Activated CD4-positive, alpha-beta memory T cell treated with anti-CD3 and anti-CD28 coated beads, Interleukin-2, amount 10 ng/mL, durations not matched to agents 7 days and 5 days (primary cell): ENCODE data around the gene PIR. TPM values are rescaled to one million over a fixed set of nuclear protein-coding genes. Genes with fewer than 3 reads are reported as not detected.

Experiments
- CTCF ChIA-PET: fragments of 350-600 bp; sonication (Branson Sonifier 250); formaldehyde crosslinking; loops from one replicate; lab custom pipeline; 2021; ENCODE audit warnings: antibody characterized with exemption, inconsistent platforms; lab: Charles Lee
- POLR2A ChIA-PET: fragments of 350-600 bp; sonication (Branson Sonifier 250); formaldehyde crosslinking; loops from one replicate; lab custom pipeline; 2021; ENCODE audit warnings: antibody characterized with exemption; lab: Charles Lee
- DNase-seq: peaks from one replicate; pipeline ENCODE4 v3.0.0-alpha.2; 2020
- H3K27ac Mint-ChIP-seq: one replicate; pipeline ENCODE4 v1.8.0; 2021; ENCODE audit warnings: mild to moderate bottlenecking, mixed read lengths
- H3K27me3 Mint-ChIP-seq: one replicate; pipeline ENCODE4 v1.8.0; 2021; ENCODE audit warnings: mixed read lengths
- H3K36me3 Mint-ChIP-seq: one replicate; pipeline ENCODE4 v1.8.0; 2021; ENCODE audit warnings: low read depth, mixed read lengths
- H3K4me1 Mint-ChIP-seq: one replicate; pipeline ENCODE4 v1.8.0; 2021; ENCODE audit warnings: mixed read lengths
- H3K4me3 Mint-ChIP-seq: one replicate; pipeline ENCODE4 v1.8.0; 2021; ENCODE audit warnings: mild to moderate bottlenecking, mixed read lengths
- H3K9me3 Mint-ChIP-seq: one replicate; pipeline ENCODE4 v1.8.0; 2021; ENCODE audit warnings: mixed read lengths
- total RNA-seq, 2 experiments: library from RNA; stranded (reverse); gene quantifications; one replicate each; pipeline ENCODE4 v1.2.3, GENCODE V29; 2021

The PIR gene
- 1 to 10 TPM; 5.1 to 5.6 TPM for total RNA-seq

DNA sequence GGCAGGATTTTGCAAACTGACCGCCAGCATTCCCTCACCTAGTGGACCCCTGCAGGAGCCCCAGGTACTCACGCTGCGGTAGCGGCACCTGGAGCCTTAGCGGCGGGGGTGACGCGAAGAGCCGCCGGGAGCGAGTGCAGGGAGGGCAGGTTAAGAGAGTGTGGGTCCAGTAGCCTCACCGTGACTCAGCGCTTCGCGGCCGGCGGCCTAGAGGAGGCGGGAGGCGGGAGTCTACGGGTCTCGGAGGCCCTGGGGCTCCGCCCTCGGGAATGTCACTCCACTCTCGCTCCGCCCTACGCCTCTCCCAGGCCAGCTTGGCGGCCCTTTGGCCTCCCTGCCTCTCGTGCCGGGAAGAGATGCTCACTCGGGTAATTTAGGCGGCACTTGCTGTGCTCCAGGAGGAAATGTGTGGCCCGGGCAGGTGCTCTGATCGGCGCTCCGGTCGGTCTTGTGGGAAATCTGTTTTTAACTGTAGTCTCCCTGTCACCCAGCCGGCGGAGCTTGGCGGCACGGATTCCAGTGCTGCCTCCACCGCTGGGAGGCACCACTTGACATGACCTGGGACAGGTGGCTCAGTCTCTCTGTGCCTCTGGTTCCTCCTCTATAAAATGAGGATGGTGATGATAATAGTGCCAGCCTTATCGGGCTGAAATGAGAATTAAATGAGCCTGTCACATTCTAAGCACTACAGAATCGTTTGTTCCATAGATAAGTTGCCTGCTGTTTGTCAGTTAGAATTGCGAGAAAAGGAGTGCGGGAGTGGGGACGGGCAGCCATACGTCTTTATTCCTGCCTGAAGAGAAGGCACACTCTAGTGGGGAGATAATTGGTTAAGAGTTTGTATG lies at the start of gene PIR:
TSS of gene PIR (minus strand) at position 216 of the 845 bp plus-strand sequence. CDS start 2,076 bp downstream, outside the sequence.
- CTCF ChIA-PET = interaction anchor here (1.2 to 1.7 kb wide), 2 partner anchors 9 to 144 kb away, joined by 4 to 5 read pairs; no protein-coding TSS in a partner anchor
- Mint-ChIP-seq H3K9me3 (no peaks in the 10 kb centered on the region), H3K36me3 (no peaks in the 10 kb centered on the region), H3K4me3 (peak within 1 kb of the TSS; percentile 76), H3K27me3 (peaks cover 2% of the 10 kb centered on the region), H3K4me1 (peaks cover 14% of the 10 kb centered on the region), H3K27ac (peak within 1 kb of the TSS; percentile 47)
- peak; percentile 65 for DNase-seq
- POLR2A ChIA-PET = no interaction called here

DNA sequence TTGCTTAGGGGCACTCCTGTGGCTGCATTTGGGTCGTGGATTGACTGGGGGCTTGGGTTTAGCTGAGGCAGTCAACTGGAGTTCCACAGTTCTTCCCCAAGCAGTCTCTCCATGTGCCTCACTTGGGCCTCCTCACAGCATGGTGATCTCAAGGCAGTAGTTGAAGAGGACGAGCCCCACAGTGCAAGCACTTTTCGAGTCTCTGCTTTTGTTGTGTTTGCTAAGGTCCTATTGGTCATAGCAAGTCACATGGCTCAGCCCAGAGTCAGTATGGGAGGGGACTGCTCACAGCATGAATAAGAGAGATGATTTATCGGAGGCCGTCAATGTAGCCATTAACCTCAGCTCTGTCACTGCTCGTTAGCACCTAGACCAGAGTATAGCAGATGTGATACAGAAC lies 37.2 kb upstream of the PIR start:
- Mint-ChIP-seq H3K4me1 (no peaks in the 10 kb centered on the region), H3K27me3 (peaks cover 5% of the 10 kb centered on the region), H3K9me3 (no peaks in the 10 kb centered on the region), H3K27ac (no peak overlapping the region), H3K36me3 (no peaks in the 10 kb centered on the region), H3K4me3 (no peak overlapping the region)
- DNase-seq = no peak
- ChIA-PET POLR2A (no interaction called here), CTCF (no interaction called here)

DNA sequence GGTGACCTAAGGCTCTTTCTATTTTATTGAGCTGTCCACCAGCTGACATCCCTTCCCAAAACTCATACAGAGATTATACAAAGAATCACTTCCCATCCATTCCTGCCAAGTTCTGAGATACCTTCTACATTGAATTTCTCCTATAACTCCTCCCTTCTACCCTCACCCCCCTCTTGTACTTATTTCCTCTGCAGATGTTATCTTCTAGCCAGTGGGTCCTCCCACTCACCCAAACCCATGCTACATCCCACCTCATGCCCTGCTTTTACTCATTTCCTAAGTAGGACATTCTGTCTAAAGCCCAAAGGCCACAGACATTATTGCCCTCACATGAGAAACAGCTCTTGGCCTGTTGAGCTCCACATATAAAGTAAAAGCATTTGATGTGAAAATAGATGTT lies 36.0 kb upstream of the PIR start:
- POLR2A ChIA-PET = no interaction called here
- Mint-ChIP-seq H3K9me3 (no peaks in the 10 kb centered on the region), H3K27ac (no peak overlapping the region), H3K27me3 (peaks cover 6% of the 10 kb centered on the region), H3K4me1 (no peaks in the 10 kb centered on the region), H3K36me3 (no peaks in the 10 kb centered on the region), H3K4me3 (no peak overlapping the region)
- CTCF ChIA-PET = no interaction called here
- no peak for DNase-seq

DNA sequence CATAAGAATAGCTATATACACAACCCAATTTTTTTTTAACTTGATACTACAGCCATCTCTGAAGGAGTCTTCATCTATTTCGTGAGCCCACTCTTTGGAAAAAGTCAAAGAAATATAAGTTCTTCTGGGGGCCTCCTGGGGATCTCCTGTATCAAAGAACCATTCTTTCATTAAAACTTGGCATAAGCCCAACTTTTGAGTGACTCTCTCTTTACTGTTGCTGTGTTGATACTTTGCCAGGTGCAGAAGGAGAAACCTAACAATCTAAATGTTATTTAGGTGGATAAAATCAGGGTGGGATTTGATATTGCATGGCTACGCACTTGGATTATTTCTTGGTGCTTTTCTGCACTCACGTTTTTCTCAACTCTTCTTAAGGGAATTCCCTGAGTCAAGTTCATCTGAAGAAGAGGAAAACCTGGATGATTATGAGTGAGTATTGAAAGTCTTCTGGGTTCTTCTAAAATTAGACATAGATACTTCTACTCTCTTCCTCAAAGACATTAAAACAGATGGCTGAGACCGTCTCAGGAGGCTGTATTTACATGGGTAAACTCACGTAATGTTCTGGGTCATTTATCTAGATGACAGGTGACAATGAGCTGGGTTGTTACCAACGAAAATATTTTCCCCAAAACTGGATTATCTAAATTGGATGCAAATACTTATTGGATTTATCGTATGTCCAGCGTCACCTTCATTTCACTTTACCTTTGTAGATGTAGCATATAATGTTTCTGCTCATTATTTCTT lies 32.7 kb upstream of the PIR start:
- H3K9me3 Mint-ChIP-seq = no peaks in the 10 kb centered on the region
- H3K4me3 Mint-ChIP-seq = no peak overlapping the region
- H3K36me3 Mint-ChIP-seq = no peaks in the 10 kb centered on the region
- peaks cover 11% of the 10 kb centered on the region for H3K27me3 Mint-ChIP-seq
- ChIA-PET CTCF (interaction anchor here (0.7 kb wide), 1 partner anchor 35 kb away, joined by 3 read pairs; no protein-coding TSS in a partner anchor), POLR2A (no interaction called here)
- no peaks in the 10 kb centered on the region for H3K4me1 Mint-ChIP-seq
- H3K27ac Mint-ChIP-seq = no peak overlapping the region
- no peak for DNase-seq

DNA sequence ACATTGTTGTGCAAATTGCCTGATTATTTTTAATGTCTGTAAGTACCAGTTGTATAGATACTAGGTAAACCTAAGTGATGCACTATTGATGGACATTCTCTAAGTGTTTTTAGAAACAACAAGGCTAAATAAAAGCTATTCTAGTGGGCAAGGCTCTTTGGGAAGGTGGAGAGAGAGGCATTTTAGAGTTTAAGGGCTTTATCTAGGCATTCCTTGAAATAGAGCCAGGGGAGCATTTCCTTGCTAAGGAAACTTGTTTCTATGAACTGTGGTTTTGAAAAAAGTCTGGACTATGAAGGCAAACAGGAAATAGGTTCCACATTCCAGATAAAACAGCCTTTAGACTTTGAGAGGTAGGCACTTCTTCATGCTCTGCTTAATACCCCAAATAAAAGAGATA lies 31.3 kb upstream of the PIR start:
- no peaks in the 10 kb centered on the region for H3K4me1 Mint-ChIP-seq
- H3K4me3 Mint-ChIP-seq = no peak overlapping the region
- no peak for DNase-seq
- POLR2A ChIA-PET = no interaction called here
- H3K36me3 Mint-ChIP-seq = no peaks in the 10 kb centered on the region
- CTCF ChIA-PET = no interaction called here
- H3K9me3 Mint-ChIP-seq = no peaks in the 10 kb centered on the region
- H3K27me3 Mint-ChIP-seq = peaks cover 11% of the 10 kb centered on the region
- no peak overlapping the region for H3K27ac Mint-ChIP-seq

DNA sequence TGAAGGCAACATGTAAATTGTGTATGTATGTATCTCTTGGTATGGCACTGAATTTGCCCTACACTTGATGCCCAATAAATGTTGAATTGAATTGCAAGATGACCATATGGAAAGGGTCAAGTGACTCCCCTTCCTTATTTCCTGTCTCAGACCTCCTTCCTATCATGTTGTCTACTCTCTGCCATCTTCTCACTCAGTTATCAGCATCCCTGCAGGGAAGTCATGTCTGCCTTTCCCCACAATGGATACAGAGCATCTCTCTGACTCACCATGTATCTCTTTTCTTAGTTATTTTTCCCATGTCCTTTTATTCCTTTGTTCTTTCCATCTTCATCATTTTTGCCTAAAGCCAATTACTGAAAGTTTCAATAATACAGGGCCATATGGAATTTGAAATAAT lies 30.0 kb upstream of the PIR start:
- no peak for DNase-seq
- no peaks in the 10 kb centered on the region for H3K36me3 Mint-ChIP-seq
- no peak overlapping the region for H3K4me3 Mint-ChIP-seq
- CTCF ChIA-PET = no interaction called here
- POLR2A ChIA-PET = no interaction called here
- H3K27me3 Mint-ChIP-seq = peaks cover 13% of the 10 kb centered on the region
- H3K4me1 Mint-ChIP-seq = no peaks in the 10 kb centered on the region
- H3K9me3 Mint-ChIP-seq = no peaks in the 10 kb centered on the region
- no peak overlapping the region for H3K27ac Mint-ChIP-seq

DNA sequence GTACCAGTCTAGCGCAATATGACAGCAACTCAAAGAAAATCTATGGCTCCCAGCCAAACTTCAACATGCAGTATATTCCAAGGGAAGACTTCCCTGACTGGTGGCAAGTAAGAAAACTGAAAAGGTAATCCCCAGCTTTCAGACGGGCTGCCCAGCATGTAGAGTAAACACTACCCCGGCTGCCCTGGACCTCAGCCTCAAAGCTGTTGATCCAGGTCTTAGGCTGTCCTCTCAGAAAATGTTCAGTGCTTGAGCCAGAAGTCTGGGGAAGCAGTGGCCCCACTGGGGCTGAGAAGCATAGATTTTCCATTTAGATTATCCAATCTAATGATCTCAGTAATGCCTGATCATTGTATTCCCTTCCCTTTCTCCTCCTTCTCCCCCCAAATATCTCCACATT lies 29.3 kb upstream of the PIR start:
- H3K9me3 Mint-ChIP-seq = no peaks in the 10 kb centered on the region
- H3K27me3 Mint-ChIP-seq = peaks cover 13% of the 10 kb centered on the region
- no peak overlapping the region for H3K4me3 Mint-ChIP-seq
- H3K36me3 Mint-ChIP-seq = no peaks in the 10 kb centered on the region
- POLR2A ChIA-PET = no interaction called here
- no peak for DNase-seq
- CTCF ChIA-PET = no interaction called here
- H3K4me1 Mint-ChIP-seq = no peaks in the 10 kb centered on the region
- no peak overlapping the region for H3K27ac Mint-ChIP-seq

DNA sequence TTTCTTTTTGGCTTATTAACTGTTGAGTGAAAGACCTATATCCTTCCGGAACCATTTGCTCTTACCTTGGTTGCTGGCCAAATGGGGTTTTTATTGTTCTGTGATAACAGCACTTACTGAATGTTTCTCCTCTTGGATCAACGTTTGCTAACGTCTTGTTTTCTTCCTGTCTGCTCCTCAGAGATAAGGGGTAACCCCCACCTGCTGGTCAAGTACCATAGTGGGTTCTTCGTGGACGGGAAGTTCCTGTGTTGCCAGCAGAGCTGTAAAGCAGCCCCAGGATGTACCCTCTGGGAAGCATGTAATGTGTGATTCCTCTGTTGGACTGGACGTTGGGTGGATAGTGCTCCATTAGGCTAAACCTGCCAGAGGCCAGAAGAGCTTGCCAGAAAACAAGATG lies 22.8 kb upstream of the PIR start:
- Mint-ChIP-seq H3K9me3 (no peaks in the 10 kb centered on the region), H3K4me1 (no peaks in the 10 kb centered on the region), H3K27ac (no peak overlapping the region), H3K27me3 (peaks cover 2% of the 10 kb centered on the region), H3K36me3 (no peaks in the 10 kb centered on the region), H3K4me3 (no peak overlapping the region)
- no peak for DNase-seq
- POLR2A ChIA-PET = no interaction called here
- CTCF ChIA-PET = no interaction called here

DNA sequence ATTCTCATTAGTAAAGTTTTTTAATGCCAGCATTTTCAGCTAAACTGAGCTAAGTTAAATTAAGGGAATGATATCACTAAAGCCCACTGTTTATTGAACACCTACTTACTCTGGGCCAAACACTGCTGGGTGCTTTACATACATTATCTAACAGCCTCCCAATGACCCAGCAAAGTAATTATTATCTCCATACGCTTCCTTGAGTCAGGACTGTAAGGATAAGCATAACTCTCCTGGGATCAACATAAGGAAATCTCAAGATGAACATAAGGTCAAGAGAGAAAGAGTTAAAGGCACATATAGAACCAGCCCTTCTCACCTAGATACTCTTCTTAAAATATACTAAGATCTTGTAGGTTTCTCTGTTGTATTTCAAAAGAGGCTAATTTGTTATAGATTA lies 21.1 kb upstream of the PIR start:
- no peaks in the 10 kb centered on the region for H3K36me3 Mint-ChIP-seq
- ChIA-PET CTCF (no interaction called here), POLR2A (no interaction called here)
- H3K4me1 Mint-ChIP-seq = no peaks in the 10 kb centered on the region
- peaks cover 4% of the 10 kb centered on the region for H3K27me3 Mint-ChIP-seq
- H3K27ac Mint-ChIP-seq = no peak overlapping the region
- DNase-seq = no peak
- no peak overlapping the region for H3K4me3 Mint-ChIP-seq
- no peaks in the 10 kb centered on the region for H3K9me3 Mint-ChIP-seq

DNA sequence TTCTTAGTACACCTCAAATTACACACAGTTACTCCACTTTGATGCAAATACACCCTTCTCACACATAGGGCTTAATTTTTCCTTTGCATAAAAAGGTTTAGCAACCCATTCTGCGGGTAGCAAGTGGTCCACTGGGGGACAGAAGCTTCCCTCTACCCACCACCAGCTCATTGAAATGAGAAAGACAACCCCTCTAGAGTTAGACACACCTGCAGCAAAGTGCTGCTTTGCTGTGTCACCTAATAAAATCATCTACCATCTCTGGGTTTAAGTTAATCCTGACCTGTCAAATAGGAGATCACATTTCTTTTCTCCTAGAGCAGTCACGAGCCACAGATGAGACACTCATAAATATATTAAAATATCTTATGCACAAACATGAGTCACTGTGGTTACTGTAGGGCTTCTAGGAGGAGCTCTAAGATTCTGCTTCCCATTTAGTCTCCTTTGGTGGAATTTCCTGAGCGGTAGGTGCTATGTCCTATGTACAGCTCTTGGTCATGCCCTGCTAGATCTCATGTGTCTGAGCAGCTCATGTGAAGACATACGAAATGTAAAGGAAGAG lies 19.4 kb upstream of the PIR start:
- H3K4me3 Mint-ChIP-seq = no peak overlapping the region
- H3K9me3 Mint-ChIP-seq = no peaks in the 10 kb centered on the region
- peaks cover 5% of the 10 kb centered on the region for H3K27me3 Mint-ChIP-seq
- no peak overlapping the region for H3K27ac Mint-ChIP-seq
- no peak for DNase-seq
- ChIA-PET CTCF (no interaction called here), POLR2A (no interaction called here)
- no peaks in the 10 kb centered on the region for H3K4me1 Mint-ChIP-seq
- no peaks in the 10 kb centered on the region for H3K36me3 Mint-ChIP-seq

DNA sequence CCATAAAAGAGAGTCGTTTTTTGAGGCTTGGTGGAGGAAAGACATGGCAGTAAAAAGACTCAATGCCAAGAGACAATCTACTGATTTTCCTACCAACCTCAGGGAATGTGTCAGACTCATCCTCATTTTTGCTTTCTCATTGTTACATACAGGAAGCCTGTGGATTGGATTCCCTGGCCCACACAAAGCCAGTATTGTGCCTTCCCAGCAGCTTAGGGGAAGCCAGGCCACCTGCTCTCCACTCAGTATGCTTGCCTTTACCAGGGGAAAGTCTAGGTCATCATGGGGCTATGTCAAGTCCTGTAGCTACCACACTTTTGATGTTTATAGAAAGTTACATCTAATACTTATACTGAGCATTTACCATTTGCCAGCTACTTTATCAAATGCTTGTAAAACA lies 18.4 kb upstream of the PIR start:
- Mint-ChIP-seq H3K27ac (no peak overlapping the region), H3K36me3 (no peaks in the 10 kb centered on the region), H3K27me3 (peaks cover 5% of the 10 kb centered on the region), H3K4me3 (no peak overlapping the region), H3K9me3 (no peaks in the 10 kb centered on the region), H3K4me1 (no peaks in the 10 kb centered on the region)
- DNase-seq = no peak
- CTCF ChIA-PET = no interaction called here
- POLR2A ChIA-PET = no interaction called here

DNA sequence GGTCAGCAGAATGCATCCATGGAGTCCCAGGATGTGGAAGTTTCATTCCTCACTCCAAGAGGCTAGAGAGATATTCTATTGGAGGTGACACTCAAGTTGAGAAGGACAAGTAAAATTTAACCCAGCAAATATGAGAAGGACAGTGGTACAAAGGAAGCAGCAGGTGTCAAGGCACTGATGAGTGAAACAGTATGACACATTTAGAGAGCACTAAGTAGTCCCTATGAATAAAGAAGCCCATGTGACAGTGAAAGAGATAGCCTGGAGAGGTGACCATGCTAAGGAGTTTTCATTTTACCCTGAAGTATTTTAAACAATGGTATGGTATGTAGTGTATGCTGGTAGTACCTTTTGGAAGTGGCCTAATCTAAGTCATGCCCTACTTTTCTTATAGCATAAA lies 16.7 kb upstream of the PIR start:
- DNase-seq = no peak
- Mint-ChIP-seq H3K27me3 (peaks cover 9% of the 10 kb centered on the region), H3K27ac (no peak overlapping the region), H3K4me3 (no peak overlapping the region), H3K36me3 (no peaks in the 10 kb centered on the region), H3K4me1 (no peaks in the 10 kb centered on the region), H3K9me3 (no peaks in the 10 kb centered on the region)
- ChIA-PET POLR2A (no interaction called here), CTCF (no interaction called here)

DNA sequence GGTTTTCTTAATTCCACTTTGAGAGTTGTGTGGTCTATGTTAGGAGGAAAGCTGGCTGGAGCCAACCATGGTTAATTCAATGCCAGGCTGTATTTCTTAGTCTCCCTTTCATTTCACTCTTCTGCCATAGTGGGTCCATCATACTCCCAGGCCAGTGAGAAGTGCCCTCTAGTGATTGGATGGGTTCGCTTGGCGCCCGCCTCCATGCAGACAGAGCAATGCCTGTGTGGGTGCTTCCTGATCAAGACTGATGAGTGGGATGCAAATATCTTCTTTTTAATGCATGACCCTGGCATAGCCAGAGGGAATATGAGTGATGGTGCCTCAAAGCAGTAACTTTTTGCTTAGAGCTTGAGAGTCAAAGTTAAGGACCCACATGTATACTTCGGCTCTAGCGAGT lies 13.9 kb upstream of the PIR start:
- Mint-ChIP-seq H3K27me3 (peaks cover 18% of the 10 kb centered on the region), H3K4me1 (no peaks in the 10 kb centered on the region), H3K27ac (no peak overlapping the region), H3K36me3 (no peaks in the 10 kb centered on the region), H3K9me3 (no peaks in the 10 kb centered on the region), H3K4me3 (no peak overlapping the region)
- DNase-seq = no peak
- ChIA-PET CTCF (interaction anchor here (0.6 kb wide), 1 partner anchor 37 kb away, joined by 3 read pairs; no protein-coding TSS in a partner anchor), POLR2A (no interaction called here)
